ENCODE measurements around the gene NDUFS8.
"Not testable (repeated sequence)": the region's sequence is repeated elsewhere in the genome, so short reads cannot be mapped to it uniquely, and the experiment has no call there.

NDUFS8 gene

DNA sequence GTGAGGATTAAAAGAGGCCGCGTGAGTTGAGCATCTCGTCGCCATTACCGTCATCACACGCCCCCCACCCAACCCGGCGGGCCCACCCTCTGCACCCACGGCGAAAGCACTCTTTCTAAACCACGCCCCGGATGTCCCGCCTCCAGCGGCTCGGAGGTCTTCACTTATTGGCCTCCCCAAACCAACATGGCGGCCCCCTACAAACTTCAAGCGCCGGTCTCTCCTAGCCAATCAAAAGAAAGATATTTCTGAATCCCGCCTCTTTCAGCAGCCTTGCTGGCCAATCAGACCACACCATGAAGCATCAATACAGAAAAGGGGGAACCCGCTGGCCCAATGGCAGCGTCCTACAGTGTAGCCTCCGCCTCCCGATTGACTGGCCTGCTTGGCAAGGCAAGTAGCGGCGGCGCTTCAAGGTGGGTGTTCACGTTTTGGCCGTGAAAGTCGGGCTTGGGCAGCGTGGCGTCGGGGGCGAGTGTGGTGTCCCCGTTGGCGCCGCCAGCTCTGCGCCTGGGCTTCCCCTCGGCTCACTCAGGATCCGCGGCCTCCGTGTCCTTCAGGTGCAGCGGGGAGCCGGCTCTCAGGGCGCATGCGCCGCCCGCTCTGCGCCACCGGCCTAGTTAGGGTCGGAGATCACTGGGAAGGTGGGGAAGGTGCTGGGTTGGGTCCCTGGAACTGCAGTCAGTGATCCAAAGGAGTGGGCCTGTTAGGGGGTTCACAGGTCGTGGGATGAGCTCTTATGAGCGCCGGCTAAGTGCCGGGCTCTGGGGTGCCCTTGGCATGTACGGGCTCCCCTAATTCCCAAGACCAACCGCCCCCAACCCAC lies at the start of gene NDUFS8:
Gene NDUFS8 (plus strand): TSS at position 364 of the 826 bp plus-strand sequence. CDS start 1,471 bp downstream, outside the sequence.
- peak; percentile 95 for DNase-seq

DNA sequence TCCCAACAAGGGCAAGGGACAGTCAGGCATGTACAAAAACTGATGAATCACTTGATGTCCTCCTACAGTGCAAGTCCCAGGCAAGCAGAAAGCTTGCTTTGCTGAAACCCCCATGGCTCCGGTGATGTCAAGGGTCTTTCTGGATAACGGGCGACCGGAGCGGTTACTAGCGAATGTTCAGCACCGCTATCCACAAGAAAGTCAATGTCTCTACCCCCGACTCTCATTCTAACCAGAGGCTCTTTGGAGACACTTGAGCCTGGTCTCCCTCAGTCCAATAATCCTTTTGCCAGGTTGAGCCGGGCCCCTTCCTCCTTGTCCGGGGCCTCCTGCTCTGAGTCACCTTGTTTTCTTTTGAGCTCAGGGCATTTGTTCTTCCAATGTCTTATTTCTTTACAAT lies 49.3 kb upstream of the NDUFS8 start:
- DNase-seq, result not testable (repeated sequence)

DNA sequence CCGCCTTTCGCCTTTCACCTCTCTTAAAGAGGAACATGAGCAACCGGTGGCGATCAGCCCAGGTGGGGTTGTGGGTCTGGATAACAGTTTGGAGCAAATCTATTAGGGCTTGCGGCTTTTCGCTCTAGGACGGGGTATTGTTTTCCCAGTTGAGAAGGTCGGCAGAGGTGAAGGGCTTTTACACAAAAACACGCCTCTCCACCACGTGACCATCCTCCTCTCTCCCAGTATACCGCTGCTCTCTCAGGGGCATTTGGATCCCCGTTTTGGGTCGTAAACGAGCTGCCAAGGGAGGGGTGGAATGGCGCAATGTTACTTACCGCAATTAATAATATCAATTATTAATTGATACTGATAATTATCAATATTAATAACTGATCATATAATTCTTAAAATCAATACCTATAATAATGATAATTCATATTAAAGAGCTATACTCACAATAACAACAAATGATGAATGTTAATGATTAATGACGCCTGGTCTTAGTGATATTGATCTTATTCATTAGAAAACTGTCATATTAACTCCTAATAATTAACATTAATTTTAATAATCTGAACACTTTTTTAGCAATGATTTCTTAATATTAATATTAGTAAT lies 48.1 kb upstream of the NDUFS8 start:
- DNase-seq, result not testable (repeated sequence)

DNA sequence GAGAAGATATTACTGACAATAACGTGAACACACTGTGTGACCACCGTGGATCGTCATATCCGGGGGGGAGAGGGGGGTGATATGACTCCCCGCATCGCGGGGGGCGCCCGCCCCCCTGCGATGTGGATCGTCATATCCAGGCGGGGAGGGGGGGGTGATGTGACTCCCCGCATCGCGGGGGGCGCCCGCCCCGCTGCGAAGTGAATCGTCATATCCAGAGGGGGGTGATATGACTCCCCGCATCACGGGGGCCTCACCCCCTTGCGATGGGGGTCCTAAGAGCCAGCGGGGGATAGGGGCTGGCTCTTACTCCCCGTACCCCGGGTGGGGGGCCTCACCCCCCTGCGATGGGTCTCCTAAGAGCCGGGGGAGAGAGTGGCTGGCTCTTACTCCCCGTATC lies 46.5 kb upstream of the NDUFS8 start:
- no peak for DNase-seq

DNA sequence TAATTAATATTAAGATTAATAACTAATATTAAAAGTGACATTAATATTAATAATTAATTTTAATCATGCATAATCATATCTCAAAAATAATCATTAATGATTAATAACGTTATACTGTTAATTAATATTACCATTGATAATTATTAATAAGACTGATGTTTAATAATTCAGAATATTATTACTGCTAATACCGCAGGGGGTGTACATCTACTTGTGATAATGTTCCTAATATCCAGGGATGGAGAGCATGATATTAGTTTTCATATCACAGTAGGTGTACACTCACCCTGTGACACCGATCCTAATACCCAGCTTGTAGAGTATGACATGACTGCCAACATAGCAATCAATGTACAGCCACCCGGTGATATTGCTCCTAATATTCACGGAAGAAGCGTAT lies 45.2 kb upstream of the NDUFS8 start:
- DNase-seq, result not testable (repeated sequence)

DNA sequence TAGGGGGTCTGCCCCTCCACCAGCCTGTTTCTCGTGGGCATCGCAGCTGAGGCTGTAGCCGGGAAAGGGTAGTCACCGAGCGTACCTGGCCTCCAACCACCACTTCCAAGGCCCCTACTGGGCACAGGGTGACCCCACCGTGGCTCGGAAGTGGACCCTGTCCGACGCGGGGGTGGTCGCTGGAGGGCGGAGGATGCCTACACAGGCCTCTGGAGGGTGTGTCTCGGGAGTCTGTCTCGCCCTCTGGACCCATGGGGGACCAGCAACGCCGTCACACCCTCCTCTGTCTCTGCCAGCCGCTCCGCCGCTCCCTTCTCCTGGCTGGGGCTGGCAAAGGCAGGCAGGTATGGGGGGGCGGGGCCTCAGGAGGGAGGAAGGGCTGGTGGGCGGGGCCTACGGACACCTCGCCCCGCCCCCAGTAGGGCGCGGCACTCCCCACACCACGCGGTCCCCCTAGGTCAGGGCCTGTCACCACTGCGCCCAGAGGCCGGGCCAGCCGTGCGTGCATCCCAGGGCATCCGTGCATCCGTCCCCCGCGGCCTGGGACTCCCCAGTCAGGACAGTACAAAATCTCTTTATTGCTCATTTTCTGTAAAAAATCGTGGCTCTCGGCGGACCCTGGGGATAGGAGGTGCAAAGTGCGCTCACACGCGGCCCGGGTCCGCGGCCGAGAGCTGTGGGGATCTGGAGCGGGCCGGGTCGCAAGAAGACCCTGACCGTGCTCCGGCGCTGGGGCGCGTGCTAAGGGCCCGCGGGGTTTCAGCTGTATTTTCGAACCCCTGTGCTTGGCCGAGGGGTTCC lies 39.7 kb upstream of the NDUFS8 start:
- DNase-seq, result not testable (repeated sequence)

DNA sequence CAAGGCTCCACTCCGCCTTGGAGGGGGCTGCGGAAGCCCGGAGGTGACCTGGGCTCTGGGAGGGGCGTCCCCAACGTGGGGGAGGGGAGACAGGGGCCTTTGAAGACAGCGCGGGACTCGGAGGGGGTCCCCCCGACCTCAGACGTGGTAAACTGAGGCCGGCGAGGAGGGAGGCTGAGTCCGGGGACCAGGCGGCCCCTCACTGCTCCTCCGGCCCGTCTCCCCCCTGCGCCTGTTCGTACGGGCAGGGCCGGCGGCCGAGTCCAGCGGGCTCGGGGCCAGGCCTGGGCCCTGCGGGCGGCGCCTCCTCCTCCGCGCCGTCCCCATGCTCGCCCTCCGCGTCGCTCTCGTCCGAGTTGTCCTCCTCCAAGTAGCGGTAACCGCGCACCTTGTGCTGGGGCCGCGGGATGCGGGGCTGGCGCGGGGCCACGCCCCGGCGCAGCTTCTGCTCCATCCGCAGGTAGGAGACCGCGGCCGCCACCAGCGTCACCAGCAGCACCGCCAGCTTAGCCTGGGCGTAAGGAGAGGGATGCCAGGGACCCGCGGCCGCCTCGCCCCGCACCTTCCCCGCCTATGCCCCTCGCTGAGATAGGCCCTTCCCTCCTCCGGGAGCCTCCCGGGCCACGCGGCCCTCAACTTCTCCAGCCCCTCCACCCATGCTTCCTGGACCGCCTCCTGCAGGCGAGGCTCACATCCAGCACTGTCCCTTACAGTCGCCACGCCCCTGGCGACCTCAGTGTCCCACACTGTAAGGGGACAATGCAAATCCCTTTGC lies 38.9 kb upstream of the NDUFS8 start:
- DNase-seq, result not testable (repeated sequence)

DNA sequence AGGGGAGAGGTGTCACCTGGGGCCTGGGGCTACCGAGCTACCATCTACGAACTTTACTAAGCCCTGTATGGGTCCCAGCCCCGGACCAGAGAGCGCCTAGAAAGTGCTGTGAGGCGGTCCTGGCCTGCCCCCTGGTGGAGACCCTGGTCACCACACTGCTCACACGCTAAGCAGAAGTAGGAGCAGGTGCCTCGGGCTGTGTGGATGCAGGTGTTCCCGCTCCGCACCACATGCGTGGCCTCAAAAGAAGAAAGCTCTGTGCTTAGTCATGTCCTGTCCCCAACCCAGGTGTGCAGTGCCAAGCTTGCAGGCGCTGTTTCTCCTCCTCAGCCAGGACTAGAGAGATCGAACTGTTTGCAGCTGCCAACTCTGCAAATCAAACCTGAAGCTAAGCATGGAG lies 36.7 kb upstream of the NDUFS8 start:
- not testable (repeated sequence) for DNase-seq

DNA sequence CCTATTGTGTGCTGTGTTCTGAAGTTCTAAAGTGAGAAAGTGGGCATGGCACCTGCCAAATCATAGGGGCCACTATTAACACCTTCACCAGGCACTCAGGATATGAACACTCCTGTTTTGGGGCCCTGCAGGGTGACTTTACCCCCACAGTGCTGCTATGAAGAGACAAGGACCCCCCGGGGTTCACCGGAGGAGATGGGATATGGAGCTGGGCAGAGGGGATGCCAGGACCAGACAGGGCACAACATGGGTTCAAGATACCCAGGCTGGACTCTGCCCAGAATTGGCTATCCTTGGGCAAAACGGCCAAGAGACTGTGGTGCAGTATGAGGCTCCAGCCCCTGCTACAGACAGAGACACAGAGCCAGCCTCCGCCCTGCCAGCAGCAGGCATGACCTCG lies 36.1 kb upstream of the NDUFS8 start:
- DNase-seq, result not testable (repeated sequence)

DNA sequence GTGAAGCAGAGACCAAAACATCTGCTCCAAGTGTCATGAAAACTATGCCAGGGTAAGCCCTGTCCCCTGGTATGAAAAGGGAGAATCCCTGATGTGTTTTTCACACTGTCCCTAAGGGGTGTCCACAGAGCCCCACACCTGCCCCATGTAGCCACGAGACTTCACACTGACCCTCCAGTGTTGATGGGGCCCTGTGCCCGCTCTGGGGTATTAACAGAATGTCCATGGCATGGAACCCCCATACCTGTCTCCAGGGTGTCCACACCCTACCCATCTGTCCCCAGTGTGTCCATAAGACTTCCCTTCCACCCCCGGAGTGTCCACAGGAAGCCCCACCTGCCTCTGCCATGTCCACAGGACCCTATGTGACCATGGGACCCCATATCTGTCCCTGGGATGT lies 35.4 kb upstream of the NDUFS8 start:
- DNase-seq, result not testable (repeated sequence)

DNA sequence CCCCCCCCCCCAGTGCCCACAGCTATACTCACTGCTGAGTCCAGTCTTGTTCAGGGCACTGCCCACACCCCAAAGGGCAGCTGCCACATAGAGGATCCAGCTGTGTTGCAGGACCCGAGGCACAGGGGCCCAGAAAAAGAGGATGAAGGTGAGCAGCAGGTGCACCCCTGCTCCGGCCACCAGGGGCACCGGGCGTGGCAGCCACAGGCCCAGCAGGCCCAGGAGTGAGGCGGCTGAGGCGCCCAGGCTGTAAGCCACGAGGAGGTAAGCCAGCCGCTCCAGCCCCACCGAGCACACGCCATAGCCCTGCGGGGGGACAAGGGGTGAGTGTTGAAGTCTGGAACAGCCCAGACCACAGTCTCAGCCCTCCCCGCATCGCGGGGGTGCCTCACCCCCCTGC lies 34.9 kb upstream of the NDUFS8 start:
- DNase-seq, result not testable (repeated sequence)

DNA sequence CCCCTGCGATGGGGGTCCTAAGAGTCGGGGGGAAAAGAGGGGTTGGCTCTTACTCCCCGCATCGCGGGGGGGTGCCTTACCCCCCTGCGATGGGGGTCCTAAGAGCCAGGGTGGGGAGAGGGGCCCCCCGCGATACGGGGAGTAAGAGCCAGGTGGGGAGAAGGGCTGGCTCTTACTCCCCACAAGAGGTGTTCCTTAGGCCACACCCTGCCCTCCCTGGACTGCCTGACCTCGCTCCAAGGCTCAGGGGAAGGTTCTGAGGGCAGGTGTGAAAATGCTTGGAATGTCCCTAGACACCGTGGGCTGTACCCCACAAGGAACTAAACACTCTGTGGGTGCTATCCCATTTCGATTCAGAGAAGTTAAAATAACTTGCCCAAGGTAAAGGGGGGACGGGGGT lies 34.4 kb upstream of the NDUFS8 start:
- DNase-seq, result no peak

DNA sequence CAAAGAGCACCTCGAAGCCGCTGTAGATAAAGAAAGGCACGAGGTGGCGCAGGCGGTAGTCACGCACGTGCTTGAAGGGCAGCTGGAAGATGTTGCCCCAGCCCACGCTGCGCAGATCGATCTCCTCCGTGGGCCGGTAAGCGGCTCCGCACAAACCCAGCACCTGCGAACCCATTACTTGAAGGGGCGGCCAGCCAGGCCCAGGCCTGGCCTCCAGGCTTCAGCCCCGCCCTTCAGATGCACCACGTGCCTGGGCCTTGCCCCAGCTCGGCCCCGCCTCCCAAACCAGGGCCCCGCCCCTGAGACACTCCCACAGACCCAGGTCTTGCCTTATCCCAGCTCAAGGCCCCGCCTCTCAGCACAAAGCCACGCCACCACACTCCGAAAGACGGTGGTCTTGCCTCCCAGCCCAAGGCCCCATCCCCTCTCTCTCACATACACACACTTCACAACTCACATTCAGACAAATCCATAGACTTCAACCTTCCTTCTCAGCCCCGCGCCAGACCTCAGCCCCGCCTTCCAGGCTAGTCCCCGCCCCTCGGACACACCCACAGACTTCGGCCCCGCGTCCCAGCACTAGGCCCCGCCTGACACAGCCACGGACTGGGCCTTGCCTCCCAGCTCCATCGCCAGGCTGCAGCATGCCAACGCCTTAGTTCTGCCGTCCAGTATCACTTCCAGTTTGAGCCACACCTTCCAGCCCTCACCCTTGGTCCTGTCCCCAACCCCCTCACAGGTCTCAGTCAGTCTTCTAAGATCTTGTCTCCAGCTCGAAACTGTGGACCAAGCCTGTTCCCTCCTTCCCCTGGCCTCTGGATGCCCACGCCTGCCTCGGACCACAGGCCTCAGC lies 33.6 kb upstream of the NDUFS8 start:
- peak; percentile 68 for DNase-seq

DNA sequence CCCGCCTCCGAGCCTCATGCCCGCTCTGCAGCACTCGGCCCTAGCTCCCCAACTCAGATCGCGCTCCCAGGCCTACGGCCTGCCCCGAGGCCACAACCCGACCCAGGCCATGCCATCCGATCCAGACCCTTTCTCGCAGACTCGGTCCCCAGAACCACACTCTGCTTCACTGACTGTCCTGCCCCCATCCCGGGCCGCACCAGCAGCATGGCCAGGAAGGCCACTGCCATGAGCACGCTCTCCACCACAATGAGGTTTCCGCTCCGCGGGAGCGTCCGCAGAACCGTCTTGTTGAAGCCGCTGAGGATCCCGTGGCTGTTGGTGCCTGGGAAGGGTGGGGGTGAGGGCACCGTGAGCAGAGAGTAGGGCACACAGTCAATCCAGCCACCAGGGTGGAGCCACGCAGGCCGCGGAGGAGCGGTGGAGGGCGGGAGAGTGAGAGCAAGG lies 33.0 kb upstream of the NDUFS8 start:
- no peak for DNase-seq

DNA sequence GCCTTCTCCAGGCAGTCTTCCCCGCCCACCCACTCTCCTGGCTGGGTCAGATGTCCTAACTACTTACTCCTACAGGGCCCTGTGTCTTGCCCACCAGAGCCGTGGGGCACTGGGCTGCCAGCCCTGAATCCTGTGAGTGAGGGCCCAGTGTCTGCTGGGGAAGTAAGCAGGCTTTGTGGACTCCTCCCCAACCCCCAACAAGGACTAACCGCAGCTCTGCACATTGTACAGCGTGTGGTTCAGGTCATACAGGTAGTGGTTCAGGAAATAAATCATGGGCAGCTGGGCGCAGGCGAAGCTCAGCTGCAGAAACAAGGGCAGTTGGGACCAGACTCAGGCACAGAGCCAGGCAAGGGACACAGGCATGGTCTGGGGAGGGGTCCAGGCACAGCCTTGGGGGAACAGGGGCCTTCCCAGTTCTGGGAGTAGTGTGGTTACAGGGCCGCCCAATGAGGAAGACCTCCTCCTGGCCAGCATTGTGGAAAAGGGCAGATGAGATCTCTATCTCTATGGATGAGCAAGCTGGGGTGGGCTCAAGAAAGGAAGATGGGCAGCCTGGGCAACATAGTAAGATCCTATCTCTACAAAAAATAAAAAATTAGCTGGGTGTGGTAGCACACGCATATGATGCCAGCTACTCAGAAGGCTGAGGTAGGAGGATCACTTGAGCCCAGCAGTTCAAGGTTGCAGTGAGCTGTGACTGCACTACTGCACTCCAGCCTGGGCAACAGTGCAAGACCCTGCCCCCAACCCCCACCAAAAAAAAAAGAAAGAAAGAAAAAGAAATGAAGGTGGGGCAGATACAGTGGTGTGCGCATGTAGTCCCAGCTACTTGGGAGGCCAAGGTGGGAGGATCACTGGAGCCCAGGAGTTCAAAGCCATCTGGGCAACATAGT lies 32.1 kb upstream of the NDUFS8 start:
- no peak for DNase-seq

DNA sequence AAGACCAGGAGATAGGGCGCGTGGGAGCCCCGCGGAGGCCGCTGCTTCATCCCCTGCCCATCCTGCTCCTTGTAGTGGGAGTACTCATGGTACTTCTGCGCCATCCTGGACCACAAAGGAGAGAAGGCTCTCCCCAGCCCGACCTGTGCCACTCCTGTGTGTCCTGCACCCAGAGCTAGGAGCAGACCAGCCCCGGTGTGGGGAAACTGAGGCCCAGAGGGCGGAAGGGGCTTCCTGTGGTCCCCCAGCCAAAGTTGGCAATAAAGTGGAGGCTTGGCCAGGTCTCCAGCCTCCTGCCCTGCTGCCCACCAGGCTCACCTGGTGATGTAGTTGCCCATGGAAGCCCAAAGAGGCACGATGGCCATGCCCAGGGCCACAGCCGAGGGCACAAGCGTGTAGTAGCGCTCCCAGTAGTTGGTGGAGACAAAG lies 31.3 kb upstream of the NDUFS8 start:
- DNase-seq, result no peak

DNA sequence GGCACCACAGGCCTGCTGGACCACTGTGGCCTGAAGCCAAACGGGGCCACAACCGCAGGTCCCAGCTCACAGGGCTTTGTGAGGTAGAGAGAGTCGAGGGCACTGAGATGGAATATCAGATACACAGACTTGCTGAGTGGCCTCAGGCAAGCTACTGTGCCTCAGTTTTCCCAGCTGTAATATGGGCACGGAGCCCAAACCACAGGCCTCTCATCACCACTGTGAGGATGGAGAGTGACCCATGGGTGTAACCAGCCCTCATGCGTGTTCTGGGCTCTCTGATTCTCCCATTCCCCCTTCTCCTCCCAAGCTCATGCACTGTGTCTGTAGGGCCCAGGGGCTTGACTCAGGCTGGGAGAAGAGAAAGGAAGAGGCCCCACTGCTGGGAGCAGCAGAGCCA lies 30.8 kb upstream of the NDUFS8 start:
- no peak for DNase-seq

DNA sequence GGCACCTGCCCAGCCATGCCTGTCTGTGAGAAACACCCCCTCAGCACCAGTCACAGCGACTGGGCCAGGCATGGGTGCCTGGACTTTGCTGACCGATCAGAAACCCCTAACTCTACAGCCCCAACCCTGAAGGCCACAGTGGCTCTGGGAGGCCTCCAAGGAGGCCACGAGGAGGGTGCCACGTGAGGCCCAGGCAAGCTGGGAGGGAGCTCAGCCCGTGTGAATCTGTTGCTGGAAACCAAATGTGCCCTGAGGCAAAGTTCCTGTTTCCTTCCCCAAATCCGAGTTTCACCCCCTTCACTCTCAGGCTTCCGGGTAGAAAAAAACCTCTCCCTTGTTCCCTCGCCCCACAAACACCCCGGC lies 27.9 kb upstream of the NDUFS8 start:
- DNase-seq, result no peak

DNA sequence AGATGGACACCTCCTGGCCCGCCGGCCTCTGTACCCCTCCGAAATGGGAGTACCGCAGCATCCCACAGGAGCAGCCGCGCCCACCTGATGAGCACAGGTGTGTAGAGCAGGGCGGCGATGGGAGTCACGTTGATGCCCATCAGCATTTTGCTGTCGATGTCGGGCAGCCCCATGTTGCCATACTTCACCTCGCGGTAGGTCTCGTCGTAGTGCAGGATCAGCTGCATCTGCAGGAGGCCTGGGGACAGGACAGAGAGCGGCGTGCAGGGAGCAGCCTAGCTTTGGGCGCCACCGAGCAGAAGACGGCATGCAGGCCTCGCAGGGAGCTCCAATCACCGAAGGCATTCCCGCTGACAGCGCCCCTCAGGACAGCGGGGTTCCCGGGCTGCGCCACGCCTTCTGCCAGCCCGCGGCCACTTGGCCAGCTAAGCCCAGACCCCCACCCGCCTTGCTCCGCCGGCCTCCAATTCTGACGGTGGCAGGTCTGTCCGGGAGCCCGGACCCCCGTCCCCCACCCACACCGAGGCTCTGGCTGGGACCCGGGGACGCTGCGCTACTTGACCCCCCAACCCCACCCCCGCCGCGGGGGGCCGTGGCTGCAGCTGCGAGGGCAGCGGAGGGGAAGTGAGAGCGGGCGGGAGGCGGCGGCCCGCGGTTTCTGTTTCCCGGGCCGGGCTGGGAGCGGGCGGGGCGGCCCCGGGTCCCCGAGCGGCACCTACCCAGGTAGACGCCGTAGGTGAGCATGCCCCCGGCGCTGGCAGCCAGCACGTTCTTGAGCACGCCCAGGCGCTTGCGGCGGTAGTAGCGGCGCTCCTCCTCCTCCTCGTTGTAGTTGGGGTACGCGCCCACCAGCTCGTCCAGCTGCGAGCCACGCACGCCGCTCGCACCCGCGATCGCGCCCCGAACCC lies 27.3 kb upstream of the NDUFS8 start:
- DNase-seq, result no peak

Data from NCI-H1048 (cell line).